ENCODE measurements around the gene PGM2L1.
"Not testable (repeated sequence)": the region's sequence is repeated elsewhere in the genome, so short reads cannot be mapped to it uniquely, and the experiment has no call there.

Gene PGM2L1

GRCh38 chr11:74397501-74398243 is 561 bp downstream of the PGM2L1 start:
- no peak for DNase-seq

- DNase-seq = no peak
These were observed 6.0 kb downstream of the PGM2L1 start for GRCh38 chr11:74392256-74392655.

GRCh38 chr11:74391193-74391592 is 7.0 kb downstream of the PGM2L1 start:
- no peak for DNase-seq

- no peak for DNase-seq
These were observed 7.5 kb downstream of the PGM2L1 start for GRCh38 chr11:74390697-74391096.

GRCh38 chr11:74388678-74389327 is 9.4 kb downstream of the PGM2L1 start:
- peak; percentile 37 for DNase-seq

GRCh38 chr11:74384641-74385040 is 13.6 kb downstream of the PGM2L1 start:
- DNase-seq = no peak

GRCh38 chr11:74380746-74381439 is 17.3 kb downstream of the PGM2L1 start:
- DNase-seq = no peak

- no peak for DNase-seq
These were observed 20.5 kb downstream of the PGM2L1 start for GRCh38 chr11:74377689-74378088.

- no peak for DNase-seq
These were observed 24.9 kb downstream of the PGM2L1 start for GRCh38 chr11:74373382-74373781.

- DNase-seq = no peak
These were observed 26.8 kb downstream of the PGM2L1 start for GRCh38 chr11:74371269-74372052.

GRCh38 chr11:74370123-74370522 is 28.1 kb downstream of the PGM2L1 start:
- no peak for DNase-seq

GRCh38 chr11:74367881-74368280 is 30.4 kb downstream of the PGM2L1 start:
- no peak for DNase-seq

- no peak for DNase-seq
These were observed 31.7 kb downstream of the PGM2L1 start for GRCh38 chr11:74366576-74366975.

- DNase-seq = not testable (repeated sequence)
These were observed 32.4 kb downstream of the PGM2L1 start for GRCh38 chr11:74365805-74366204.

GRCh38 chr11:74357449-74357848 is 40.8 kb downstream of the PGM2L1 start:
- DNase-seq = no peak

- DNase-seq = no peak
These were observed 42.6 kb downstream of the PGM2L1 start for GRCh38 chr11:74355626-74356025.

- no peak for DNase-seq
These were observed 44.2 kb downstream of the PGM2L1 start for GRCh38 chr11:74354036-74354435.

GRCh38 chr11:74347381-74347780 is 50.9 kb downstream of the PGM2L1 start:
- DNase-seq = no peak

- DNase-seq = no peak
These were observed 52.8 kb downstream of the PGM2L1 start for GRCh38 chr11:74345420-74345819.

GRCh38 chr11:74341921-74342320 is 56.3 kb downstream of the PGM2L1 start:
- DNase-seq = no peak

- no peak for DNase-seq
These were observed 58.6 kb downstream of the PGM2L1 start for GRCh38 chr11:74339619-74340018.

- no peak for DNase-seq
These were observed 59.3 kb downstream of the PGM2L1 start for GRCh38 chr11:74338963-74339362.

GRCh38 chr11:74333193-74333592 is 65.0 kb downstream of the PGM2L1 start:
- DNase-seq = no peak
